Small intestine (tissue), 7 donors: Measurements from ENCODE around the gene FLOT1. TPM values are rescaled to one million over a fixed set of nuclear protein-coding genes. Genes with fewer than 3 reads are reported as not detected.

ENCODE experiments used
- DNase-seq, 2 donors: peaks; one replicate each; pipeline versions ENCODE4 v3.0.0 to v3.0.0-alpha.2; 2013
- FAIRE-seq: peaks from 2 replicates; lab custom pipeline; 2012; peaks lifted over from hg19 to GRCh38; lab: Jason Lieb, UNC
- H3K27ac ChIP-seq, 3 donors: one replicate each; pipeline ENCODE4 v1.5.1; 2013; ENCODE audit warnings: low read length in 2 of 3, mild to moderate bottlenecking in 2 of 3, control low read depth in 1 of 3, inconsistent platforms in 1 of 3, low read depth in 1 of 3, moderate library complexity in 1 of 3
- H3K27me3 ChIP-seq, 3 donors: one replicate each; pipeline ENCODE4 v1.6.1; 2013; ENCODE audit warnings: low read length in 3 of 3, inconsistent platforms in 1 of 3; ENCODE audit not compliant: control insufficient read depth in 3 of 3, insufficient read depth in 3 of 3
- H3K36me3 ChIP-seq, 3 donors: one replicate each; pipeline ENCODE4 v1.6.1; 2013; ENCODE audit warnings: low read length in 3 of 3, inconsistent platforms in 1 of 3, low read depth in 1 of 3, mild to moderate bottlenecking in 1 of 3, moderate library complexity in 1 of 3; ENCODE audit not compliant: control insufficient read depth in 3 of 3, insufficient read depth in 2 of 3
- H3K4me1 ChIP-seq, 3 donors: one replicate each; pipeline ENCODE4 v1.6.1; 2013; ENCODE audit warnings: low read length in 2 of 3, inconsistent platforms in 1 of 3, low read depth in 1 of 3, mild to moderate bottlenecking in 1 of 3, moderate library complexity in 1 of 3; ENCODE audit not compliant: control insufficient read depth in 3 of 3, insufficient read depth in 2 of 3
- H3K4me3 ChIP-seq, 3 donors: one replicate each; pipeline ENCODE4 v1.5.1; 2013; ENCODE audit warnings: low read length in 3 of 3, control low read depth in 1 of 3, inconsistent platforms in 1 of 3, low read depth in 1 of 3, mild to moderate bottlenecking in 1 of 3, moderate library complexity in 1 of 3
- H3K9me3 ChIP-seq, 2 donors: one replicate each; pipeline ENCODE4 v1.6.1; 2013; ENCODE audit warnings: low read depth in 1 of 2, low read length in 1 of 2; ENCODE audit not compliant: control insufficient read depth in 2 of 2, insufficient read depth in 1 of 2
- WGBS, 3 donors: extraction: QIAGEN DNeasy Blood & Tissue Kit; methylation state at CpG; one replicate each; pipeline ENCODE4 v1.1.7; 2013; 5-methylcytosine and 5-hydroxymethylcytosine counted together
- polyA plus RNA-seq, 4 donors: library from polyadenylated mRNA; stranded (reverse) in 3 of 4; unstranded in 1 of 4; fragments of 200-250 nt in 3 of 4; fragments of 120-200 nt in 1 of 4; gene quantifications; one replicate each; pipeline versions ENCODE4 v1.2.1 to v1.2.3, GENCODE V29; 2013
- donor health status: healthy with polysubstance abuse.
- donor health status: control.
- donor health status: control.
- donor health status: Bipolar disorder and iron deficiency.
- donor health status: healthy.

Gene FLOT1
- polyA plus RNA-seq, 4 donors = 77.4 to 166 (median 144) TPM

DNA sequence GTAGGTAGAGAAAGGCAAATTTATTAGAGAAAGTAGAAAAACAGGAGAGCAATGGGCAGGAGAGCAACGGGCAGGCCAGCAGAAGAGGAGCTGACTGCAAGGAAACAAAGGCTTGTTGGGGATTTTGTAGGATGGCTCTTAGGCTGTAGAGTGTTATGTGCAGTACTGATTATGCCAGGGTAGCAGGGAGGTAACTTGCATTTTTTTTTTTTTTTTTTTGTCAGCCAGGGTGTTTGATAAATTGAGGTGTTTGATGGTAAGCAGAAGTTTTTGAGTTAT lies 38.1 kb upstream of the FLOT1 start:
- Histone ChIP-seq H3K36me3 (no peaks in the 10 kb centered on the region), H3K4me3 (no peak overlapping the region), H3K9me3 (no peaks in the 10 kb centered on the region), H3K27me3 (no peaks in the 10 kb centered on the region), H3K27ac (peak overlapping the region in 1 of 3 donors; percentile 76), H3K4me1 (peaks cover 0 to 55% (median 6%) of the 10 kb centered on the region in 3 donors)
- WGBS, 3 donors = 83 to 95% (median 90%) methylated on average over 1 of the region's 1 CpG
- FAIRE-seq = no peak
- DNase-seq = no peak

GRCh38 chr6:30779850-30780641 lies 37.6 kb upstream of the FLOT1 start:
- 82 to 87% (median 87%) methylated on average over 10 of the region's 10 CpGs for WGBS, 3 donors

DNA sequence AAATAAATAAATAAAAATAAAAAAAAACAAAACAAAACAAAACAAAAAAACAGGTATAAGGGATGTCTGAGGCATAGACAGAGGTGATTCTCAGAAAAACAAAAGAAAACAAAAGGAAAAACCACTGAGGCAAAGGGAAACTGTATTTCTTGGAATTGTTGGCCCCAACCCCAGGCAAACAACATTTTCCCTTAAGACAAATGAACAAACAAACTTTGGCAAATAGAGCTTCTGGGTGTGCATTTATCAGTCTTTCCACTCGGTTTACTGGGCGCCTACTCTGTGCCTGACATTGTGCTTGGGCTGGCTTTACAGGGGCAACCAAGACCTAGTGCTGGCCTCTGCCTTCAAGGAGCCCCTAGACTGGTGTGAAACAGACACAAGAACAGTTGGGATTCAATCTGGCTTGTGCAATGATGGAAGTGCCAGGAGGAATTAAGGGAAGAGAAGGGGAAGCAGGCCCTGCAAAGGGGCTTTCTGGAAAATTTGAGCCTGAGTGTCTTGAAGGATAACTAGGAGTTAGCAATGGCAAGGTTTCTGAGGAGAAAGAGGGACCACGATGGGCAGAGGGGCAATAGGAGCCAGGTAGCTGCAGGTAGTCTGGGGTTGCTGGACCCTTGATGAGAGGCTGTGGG lies 35.6 kb upstream of the FLOT1 start:
- WGBS, 3 donors = 74 to 79% (median 76%) methylated on average over 3 of the region's 3 CpGs
- FAIRE-seq (no peak), DNase-seq (no peak)
- Histone ChIP-seq H3K9me3 (no peaks in the 10 kb centered on the region), H3K27ac (peak overlapping the region in 1 of 3 donors; percentile 76), H3K27me3 (no peaks in the 10 kb centered on the region), H3K4me3 (no peak overlapping the region), H3K4me1 (peaks cover 0 to 53% (median 6%) of the 10 kb centered on the region in 3 donors), H3K36me3 (no peaks in the 10 kb centered on the region)

More at GRCh38 chr6:30779850-30780641, 37.6 kb upstream of the FLOT1 start:
- FAIRE-seq (no peak), DNase-seq (no peak)
- no peaks in the 10 kb centered on the region for H3K36me3 ChIP-seq
- peaks cover 0 to 55% (median 6%) of the 10 kb centered on the region in 3 donors for H3K4me1 ChIP-seq
- H3K27me3 ChIP-seq = no peaks in the 10 kb centered on the region
- H3K4me3 ChIP-seq = no peak overlapping the region
- H3K27ac ChIP-seq = peak overlapping the region in 2 of 3 donors; percentile 47 to 76
- H3K9me3 ChIP-seq = no peaks in the 10 kb centered on the region

DNA sequence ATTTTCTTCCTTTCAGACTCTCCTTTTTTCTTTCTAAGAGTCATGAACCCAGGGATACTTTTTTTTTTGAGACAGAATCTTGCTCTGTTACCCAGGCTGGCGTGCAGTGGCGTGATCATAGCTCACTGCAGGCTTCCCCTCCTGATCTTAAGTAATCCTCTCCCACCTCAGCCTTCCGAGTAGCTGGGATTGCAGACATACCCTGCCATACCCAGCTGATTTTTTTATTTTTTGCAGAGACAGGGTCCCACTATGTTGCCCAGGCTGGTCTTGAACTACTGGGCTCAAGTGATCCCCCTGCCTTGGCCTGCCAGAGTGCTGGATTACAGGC lies 34.6 kb upstream of the FLOT1 start:
- H3K36me3 ChIP-seq = no peaks in the 10 kb centered on the region
- FAIRE-seq = no peak
- H3K4me3 ChIP-seq = no peak overlapping the region
- H3K27me3 ChIP-seq = no peaks in the 10 kb centered on the region
- no peaks in the 10 kb centered on the region for H3K9me3 ChIP-seq
- peaks cover 0 to 44% (median 3%) of the 10 kb centered on the region in 3 donors for H3K4me1 ChIP-seq
- DNase-seq = no peak
- 92 to 97% (median 95%) methylated on average over 3 of the region's 3 CpGs for WGBS, 3 donors
- H3K27ac ChIP-seq = peak overlapping the region in 1 of 3 donors; percentile 2

GRCh38 chr6:30776390-30777154 lies 34.1 kb upstream of the FLOT1 start:
- no peak for FAIRE-seq

GRCh38 chr6:30775104-30775503 lies 32.6 kb upstream of the FLOT1 start:
- Histone ChIP-seq H3K4me3 (no peak overlapping the region), H3K27ac (no peak overlapping the region), H3K9me3 (no peaks in the 10 kb centered on the region), H3K36me3 (no peaks in the 10 kb centered on the region), H3K27me3 (no peaks in the 10 kb centered on the region), H3K4me1 (peaks cover 0 to 32% (median 0%) of the 10 kb centered on the region in 3 donors)
- 79 to 86% (median 80%) methylated on average over 2 of the region's 2 CpGs for WGBS, 3 donors
- no peak for FAIRE-seq
- DNase-seq = no peak

More at GRCh38 chr6:30776390-30777154, 34.1 kb upstream of the FLOT1 start:
- no peaks in the 10 kb centered on the region for H3K9me3 ChIP-seq
- DNase-seq = peak; percentile 31 to 56
- H3K27me3 ChIP-seq = no peaks in the 10 kb centered on the region
- WGBS, 3 donors = 65 to 80% (median 76%) methylated on average over 5 of the region's 5 CpGs
- H3K4me3 ChIP-seq = no peak overlapping the region
- H3K27ac ChIP-seq = no peak overlapping the region
- H3K4me1 ChIP-seq = peaks cover 0 to 38% (median 3%) of the 10 kb centered on the region in 3 donors
- H3K36me3 ChIP-seq = no peaks in the 10 kb centered on the region

DNA sequence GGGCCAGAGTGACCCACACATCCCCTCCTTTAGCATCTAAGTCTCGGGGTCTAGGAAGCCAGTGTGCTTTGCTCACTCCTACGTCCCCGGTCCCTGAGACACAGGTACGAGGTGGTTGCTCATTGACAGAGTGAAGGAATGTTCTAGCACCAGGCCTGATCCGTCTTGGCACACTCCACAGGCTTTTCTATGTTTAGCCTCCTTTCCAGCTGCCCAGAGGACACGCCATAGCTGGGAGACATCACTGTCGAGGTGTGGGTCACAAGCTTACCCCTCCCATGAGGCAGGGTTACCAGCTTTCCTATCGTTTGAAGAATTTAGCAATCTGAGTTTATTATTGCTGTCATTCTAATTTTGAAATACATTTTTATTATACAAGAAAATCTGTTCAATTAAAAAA lies 32.2 kb upstream of the FLOT1 start:
- no peak for FAIRE-seq
- 84 to 87% (median 86%) methylated on average over 8 of the region's 8 CpGs for WGBS, 3 donors
- H3K4me1 ChIP-seq = peaks cover 0 to 34% (median 0%) of the 10 kb centered on the region in 3 donors
- H3K4me3 ChIP-seq = no peak overlapping the region
- DNase-seq = no peak
- no peaks in the 10 kb centered on the region for H3K27me3 ChIP-seq
- H3K9me3 ChIP-seq = no peaks in the 10 kb centered on the region
- H3K27ac ChIP-seq = no peak overlapping the region
- no peaks in the 10 kb centered on the region for H3K36me3 ChIP-seq

- WGBS, 3 donors = 92 to 98% (median 94%) methylated on average over 3 of the region's 3 CpGs
- H3K27me3 ChIP-seq = no peaks in the 10 kb centered on the region
- H3K4me1 ChIP-seq = peaks cover 0 to 18% (median 12%) of the 10 kb centered on the region in 3 donors
- no peak overlapping the region for H3K27ac ChIP-seq
- H3K9me3 ChIP-seq = no peaks in the 10 kb centered on the region
- DNase-seq (no peak), FAIRE-seq (no peak)
- no peaks in the 10 kb centered on the region for H3K36me3 ChIP-seq
- H3K4me3 ChIP-seq = no peak overlapping the region
Observed at GRCh38 chr6:30770592-30770991, 28.1 kb upstream of the FLOT1 start.
